Esophagus muscularis mucosa (tissue), 4 donors: ENCODE measurements around the gene CNGA3. TPM values are rescaled to one million over a fixed set of nuclear protein-coding genes. Genes with fewer than 3 reads are reported as not detected.
A peak's percentile ranks its signal among the peaks of the same experiment; 100 is the strongest.
"Not testable (repeated sequence)": the region's sequence is repeated elsewhere in the genome, so short reads cannot be mapped to it uniquely, and the experiment has no call there.

Experiments used
- DNase-seq: peaks from one replicate; pipeline ENCODE4 v3.0.0-alpha.2; 2017; ENCODE audit errors: extremely low spot score
- H3K27ac ChIP-seq, 4 donors: fragments of 200-600 bp; sonication (generic); replicated peaks in 1 of 4; 1 replicate in 3 of 4; 2 replicates in 1 of 4; pipeline ENCODE4 v1.5.1; 2016 to 2019; ENCODE audit warnings: mild to moderate bottlenecking in 1 of 4
- H3K27me3 ChIP-seq, 4 donors: fragments of 200-600 bp; sonication (generic); one replicate each; pipeline versions ENCODE4 v1.5.1 to v1.6.0; 2016 to 2019
- H3K36me3 ChIP-seq, 4 donors: fragments of 200-600 bp; sonication (generic); one replicate each; pipeline ENCODE4 v1.5.1; 2016 to 2019
- H3K4me1 ChIP-seq, 4 donors: fragments of 200-600 bp; sonication (generic); one replicate each; pipeline ENCODE4 v1.5.1; 2016 to 2019
- H3K4me3 ChIP-seq, 4 donors: fragments of 200-600 bp; sonication (generic); 1 replicate in 2 of 4; 2 replicates in 2 of 4; pipeline ENCODE4 v1.5.1; 2016 to 2019; ENCODE audit warnings: mild to moderate bottlenecking in 4 of 4, moderate library complexity in 1 of 4
- H3K9me3 ChIP-seq, 4 donors: fragments of 200-600 bp; sonication (generic); 1 replicate in 3 of 4; 2 replicates in 1 of 4; pipeline ENCODE4 v1.5.1; 2016 to 2019
- EP300 ChIP-seq: sonication (generic); formaldehyde crosslinking; IDR thresholded peaks from one replicate; pipeline ENCODE4 v1.6.1; 2017; ENCODE audit warnings: antibody characterized with exemption
- POLR2A ChIP-seq: fragments of 450-650 bp; IDR thresholded peaks from one replicate; pipeline ENCODE4 v1.6.1; 2017; ENCODE audit warnings: antibody characterized with exemption, moderate library complexity, mild to moderate bottlenecking, low read depth
- POLR2AphosphoS5 ChIP-seq, 2 donors: sonication (generic); formaldehyde crosslinking; IDR thresholded peaks; one replicate each; pipeline ENCODE4 v1.6.1; 2017; ENCODE audit warnings: antibody characterized with exemption in 2 of 2
- WGBS: methylation state at CpG from one replicate; pipeline ENCODE4 v1.1.5; 2018; 5-methylcytosine and 5-hydroxymethylcytosine counted together
- intact Hi-C: fragments of 100-400 bp; cut with DNase I; formaldehyde crosslinking; loops from one replicate; pipeline ENCODE4 v1.15.1; 2023
- total RNA-seq, 4 donors: library from RNA; depleted of rRNA; stranded (reverse); fragments of >200 nt; gene quantifications; one replicate each; pipeline versions ENCODE4 v1.1.0 to v1.2.1, GENCODE V29; 2016
- TF ChIP-seq, protein P1 (sequence below), 3 experiments: fragments of 200-600 bp in 2 of 3; fragments of 450-650 bp in 1 of 3; sonication (generic) in 2 of 3; IDR thresholded peaks; one replicate each; pipeline ENCODE4 v1.5.1; 2017 to 2019; ENCODE audit warnings: antibody characterized with exemption in 3 of 3, mild to moderate bottlenecking in 2 of 3, moderate library complexity in 1 of 3

Gene CNGA3
- total RNA-seq, 4 donors from 2014 or later, result 2.5 to 13.7 (median 6.6) TPM

DNA sequence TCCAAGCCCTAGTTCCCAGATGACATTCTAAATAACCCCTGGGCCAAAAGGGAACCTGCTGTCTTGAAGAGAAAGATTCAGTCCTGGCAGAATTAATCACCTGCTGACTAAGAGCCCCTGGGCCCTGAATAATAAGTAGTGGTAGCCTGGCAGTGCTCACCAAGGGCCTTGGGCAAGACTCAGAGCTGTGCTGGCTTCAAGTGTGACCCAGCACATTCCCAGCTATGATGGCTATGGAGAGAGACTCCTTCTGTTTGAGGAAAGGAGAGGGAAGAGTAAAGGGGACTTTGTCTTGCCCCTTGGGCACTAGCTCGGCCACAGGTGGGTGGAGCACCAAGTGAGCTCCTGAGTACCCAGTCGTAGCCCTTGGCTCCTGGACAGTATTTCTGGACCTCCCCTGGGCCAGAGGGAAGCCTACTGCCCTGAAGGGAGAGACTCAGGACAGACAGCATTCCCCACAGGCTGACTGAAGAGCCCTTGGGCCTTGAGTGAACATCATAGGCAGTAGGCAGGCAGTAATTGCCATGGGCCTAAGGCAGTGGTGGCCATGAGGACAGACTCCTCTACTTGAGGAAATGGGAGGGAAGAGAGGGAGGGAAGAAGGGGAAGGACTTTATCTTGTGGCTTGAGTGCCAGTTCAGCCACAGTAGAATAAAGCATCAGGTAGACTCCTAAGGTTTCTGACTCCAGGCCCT, 58.4 kb downstream of the CNGA3 start:
- 66% methylated on average over 2 of the region's 2 CpGs for WGBS
- intact Hi-C loops, result no loop called here
- Histone ChIP-seq H3K9me3 (no peaks in the 10 kb centered on the region), H3K36me3 (no peaks in the 10 kb centered on the region), H3K27ac (no peak overlapping the region), H3K27me3 (no peaks in the 10 kb centered on the region), H3K4me3 (no peak overlapping the region), H3K4me1 (no peaks in the 10 kb centered on the region)
- TF ChIP-seq EP300 (no peak), POLR2A (no peak), POLR2AphosphoS5 (IDR thresholded peaks at IDR 0.05) (no peak)
- TF ChIP-seq, protein P1, sequence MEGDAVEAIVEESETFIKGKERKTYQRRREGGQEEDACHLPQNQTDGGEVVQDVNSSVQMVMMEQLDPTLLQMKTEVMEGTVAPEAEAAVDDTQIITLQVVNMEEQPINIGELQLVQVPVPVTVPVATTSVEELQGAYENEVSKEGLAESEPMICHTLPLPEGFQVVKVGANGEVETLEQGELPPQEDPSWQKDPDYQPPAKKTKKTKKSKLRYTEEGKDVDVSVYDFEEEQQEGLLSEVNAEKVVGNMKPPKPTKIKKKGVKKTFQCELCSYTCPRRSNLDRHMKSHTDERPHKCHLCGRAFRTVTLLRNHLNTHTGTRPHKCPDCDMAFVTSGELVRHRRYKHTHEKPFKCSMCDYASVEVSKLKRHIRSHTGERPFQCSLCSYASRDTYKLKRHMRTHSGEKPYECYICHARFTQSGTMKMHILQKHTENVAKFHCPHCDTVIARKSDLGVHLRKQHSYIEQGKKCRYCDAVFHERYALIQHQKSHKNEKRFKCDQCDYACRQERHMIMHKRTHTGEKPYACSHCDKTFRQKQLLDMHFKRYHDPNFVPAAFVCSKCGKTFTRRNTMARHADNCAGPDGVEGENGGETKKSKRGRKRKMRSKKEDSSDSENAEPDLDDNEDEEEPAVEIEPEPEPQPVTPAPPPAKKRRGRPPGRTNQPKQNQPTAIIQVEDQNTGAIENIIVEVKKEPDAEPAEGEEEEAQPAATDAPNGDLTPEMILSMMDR (IDR thresholded peaks at IDR 0.05), result no peak
- no peak for DNase-seq

DNA sequence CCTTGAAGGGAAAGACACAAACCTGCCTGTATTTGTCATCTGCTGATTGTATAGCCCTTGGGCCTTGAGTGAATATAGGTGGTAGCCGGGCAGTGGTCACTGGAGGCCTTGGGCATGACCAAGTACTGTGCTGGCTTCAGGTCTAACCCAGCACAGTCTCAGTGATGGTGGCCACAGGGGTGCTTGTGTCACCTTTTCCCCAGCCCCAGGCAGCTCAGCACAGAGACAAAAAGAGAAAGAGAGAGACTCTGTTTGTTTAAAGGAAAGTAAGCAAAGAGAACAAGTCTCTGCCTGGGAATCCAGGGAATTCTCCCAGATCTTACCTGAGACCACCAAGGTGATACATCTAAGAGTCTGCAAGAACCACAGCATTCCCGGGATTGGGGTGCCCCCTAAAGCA, 59.0 kb downstream of the CNGA3 start:
- WGBS, result 82% methylated on average over 2 of the region's 2 CpGs
- Histone ChIP-seq H3K9me3 (no peaks in the 10 kb centered on the region), H3K36me3 (no peaks in the 10 kb centered on the region), H3K4me3 (no peak overlapping the region), H3K4me1 (no peaks in the 10 kb centered on the region), H3K27me3 (no peaks in the 10 kb centered on the region), H3K27ac (no peak overlapping the region)
- intact Hi-C loops, result no loop called here
- DNase-seq, result no peak
- TF ChIP-seq POLR2AphosphoS5 (IDR thresholded peaks at IDR 0.05) (no peak), POLR2A (no peak), EP300 (no peak)
- TF ChIP-seq, protein P1 (IDR thresholded peaks at IDR 0.05), result no peak

DNA sequence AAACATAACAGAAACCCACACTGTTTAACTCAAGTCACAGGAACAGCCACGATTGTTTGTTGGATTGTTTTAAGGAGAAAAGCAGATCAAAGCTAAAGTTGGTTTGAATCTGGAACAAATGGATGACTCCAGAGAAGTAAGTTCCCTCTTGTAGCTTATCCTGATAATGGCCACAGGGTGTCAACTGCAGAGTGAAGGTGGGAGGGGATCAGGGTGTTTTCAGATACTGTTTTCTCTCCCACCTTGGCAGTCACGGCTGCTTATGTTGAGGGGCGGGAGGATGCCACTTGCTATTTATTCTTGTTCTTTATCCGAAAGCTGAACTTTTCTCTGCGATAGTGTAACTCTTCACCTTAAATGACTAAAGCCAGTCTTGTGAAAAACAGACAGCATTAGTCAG, 61.9 kb downstream of the CNGA3 start:
- H3K27me3 ChIP-seq, result no peaks in the 10 kb centered on the region

DNA sequence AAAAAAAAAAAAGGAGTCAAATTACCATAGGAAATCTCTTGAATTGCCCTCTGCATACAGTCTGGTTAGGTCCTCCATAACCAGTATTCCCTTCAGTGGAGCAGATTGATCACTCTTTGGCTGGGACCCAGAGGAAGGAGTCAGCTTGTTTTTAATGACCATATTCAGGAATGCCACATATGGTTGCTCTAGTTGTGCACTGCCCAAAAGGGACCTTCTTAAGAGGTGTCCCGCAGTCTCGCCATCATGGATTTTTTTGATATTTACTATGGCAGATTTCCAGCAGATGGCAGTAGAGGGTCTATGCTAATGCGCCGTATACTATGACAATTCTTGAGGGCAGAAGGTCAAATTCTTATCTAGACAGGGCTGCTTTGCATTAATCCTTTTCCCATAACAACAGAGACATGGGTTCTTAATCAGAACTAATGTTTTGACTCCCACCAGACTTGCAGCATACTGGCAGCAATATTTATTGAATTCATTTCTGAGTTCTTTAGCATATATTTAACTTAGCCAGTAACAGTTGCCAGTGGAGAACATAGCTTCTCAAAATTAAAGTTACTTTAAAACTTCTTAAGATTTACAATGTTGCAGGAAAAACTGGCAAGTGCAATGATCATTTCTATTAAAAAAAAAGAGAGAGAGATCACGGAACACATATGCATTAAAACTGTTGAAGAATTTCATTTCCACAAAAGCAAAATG, 66.6 kb downstream of the CNGA3 start:
- Histone ChIP-seq H3K36me3 (no peaks in the 10 kb centered on the region), H3K4me3 (no peak overlapping the region), H3K27me3 (no peaks in the 10 kb centered on the region), H3K4me1 (peaks cover 3 to 8% (median 6%) of the 10 kb centered on the region in 4 donors), H3K9me3 (no peaks in the 10 kb centered on the region), H3K27ac (no peak overlapping the region)
- no peak for DNase-seq
- TF ChIP-seq POLR2A, result no peak
- TF ChIP-seq, protein P1 (IDR thresholded peaks at IDR 0.05), result peak; percentile 66 to 74 (median 71)
- no peak for TF ChIP-seq POLR2AphosphoS5 (IDR thresholded peaks at IDR 0.05)
- TF ChIP-seq EP300, result no peak
- intact Hi-C loops, result loop anchor here (5.0 to 10.0 kb wide), 3 partner anchors 104 to 189 kb away; no protein-coding TSS in a partner anchor
- WGBS, result 26% methylated on average over 5 of the region's 5 CpGs

More for the DNA sequence above, 61.9 kb downstream of the CNGA3 start:
- H3K36me3 ChIP-seq, result no peaks in the 10 kb centered on the region
- peaks cover 3 to 8% (median 6%) of the 10 kb centered on the region in 4 donors for H3K4me1 ChIP-seq
- no peak overlapping the region for H3K27ac ChIP-seq
- WGBS, result 79% methylated on average over 5 of the region's 5 CpGs
- no peak overlapping the region for H3K4me3 ChIP-seq
- DNase-seq, result no peak
- intact Hi-C loops, result no loop called here
- TF ChIP-seq POLR2A (no peak), EP300 (no peak), POLR2AphosphoS5 (IDR thresholded peaks at IDR 0.05) (no peak)
- TF ChIP-seq, protein P1 (IDR thresholded peaks at IDR 0.05), result no peak
- H3K9me3 ChIP-seq, result no peaks in the 10 kb centered on the region

DNA sequence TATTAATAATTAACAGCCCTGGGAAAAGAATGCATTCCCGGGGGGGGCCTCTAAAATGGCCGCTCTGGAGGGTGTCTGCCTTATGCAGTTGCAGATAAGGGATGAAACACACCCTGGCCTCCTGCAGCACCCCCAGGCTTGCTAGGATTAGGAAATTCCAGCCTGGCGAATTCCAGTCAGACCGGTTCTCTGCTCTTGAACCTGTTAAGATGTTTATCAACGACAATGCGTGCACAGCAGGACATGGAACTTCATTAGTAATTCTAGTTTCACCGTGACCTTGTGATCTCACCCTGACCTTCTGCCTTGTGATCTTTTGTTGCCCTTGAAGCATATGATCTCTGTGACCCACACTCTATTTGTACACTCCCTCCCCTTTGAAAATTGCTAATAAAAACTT, 68.0 kb downstream of the CNGA3 start:
- intact Hi-C loops, result loop anchor here (5.0 to 10.0 kb wide), 3 partner anchors 103 to 188 kb away; no protein-coding TSS in a partner anchor
- DNase-seq, H3K36me3 ChIP-seq, H3K27ac ChIP-seq, H3K4me3 ChIP-seq, H3K4me1 ChIP-seq, H3K9me3 ChIP-seq, H3K27me3 ChIP-seq: not testable (repeated sequence)
- 94% methylated on average over 7 of the region's 7 CpGs for WGBS

DNA sequence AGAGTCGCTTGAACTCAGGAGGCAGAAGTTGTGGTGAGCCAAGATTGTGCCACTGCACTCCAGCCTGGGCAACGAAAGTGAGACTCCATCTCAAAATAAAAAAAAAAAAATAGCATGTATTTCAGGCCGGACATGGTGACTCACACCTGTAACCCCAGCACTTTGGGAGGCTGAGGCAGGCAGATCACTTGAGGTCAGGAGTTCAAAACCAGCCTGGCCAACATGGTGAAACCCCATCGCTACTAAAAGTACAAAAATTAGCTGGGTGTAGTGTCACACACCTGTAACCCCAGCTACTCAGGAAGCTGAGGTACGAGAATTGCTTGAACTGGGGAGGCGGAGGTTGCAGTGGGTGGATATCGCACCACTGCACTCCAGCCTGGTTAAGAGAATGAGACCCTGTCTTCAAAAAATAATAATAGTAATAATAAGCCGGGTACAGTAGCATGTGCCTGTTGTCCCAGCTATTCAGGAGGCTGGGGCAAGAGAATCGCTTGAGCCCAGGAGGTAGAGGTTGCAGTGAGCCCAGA, 69.5 kb downstream of the CNGA3 start:
- 92% methylated on average over 9 of the region's 9 CpGs for WGBS
- DNase-seq, H3K27me3 ChIP-seq, H3K4me1 ChIP-seq, H3K4me3 ChIP-seq, H3K36me3 ChIP-seq, H3K9me3 ChIP-seq, H3K27ac ChIP-seq: not testable (repeated sequence)
- intact Hi-C loops, result loop anchor here (10.0 kb wide), 1 partner anchor 159 kb away; no protein-coding TSS in a partner anchor
